Measurements from ENCODE around the gene IL1R2.
"Not testable (repeated sequence)": the region's sequence is repeated elsewhere in the genome, so short reads cannot be mapped to it uniquely, and the experiment has no call there.

The IL1R2 gene

GRCh38 chr2:102063941-102064678 is 72.3 kb downstream of the IL1R2 start:
- DNase-seq: no peak

- DNase-seq: no peak
Measured at GRCh38 chr2:102064679-102065674, 73.2 kb downstream of the IL1R2 start.

- DNase-seq: no peak
Measured at GRCh38 chr2:102065675-102066252, 74.0 kb downstream of the IL1R2 start.

GRCh38 chr2:102066554-102066953 is 74.8 kb downstream of the IL1R2 start:
- DNase-seq: no peak

- DNase-seq: not testable (repeated sequence)
Measured at GRCh38 chr2:102068126-102068525, 76.4 kb downstream of the IL1R2 start.

- DNase-seq: no peak
Measured at GRCh38 chr2:102069311-102069974, 77.7 kb downstream of the IL1R2 start.

- DNase-seq: no peak
Measured at GRCh38 chr2:102070058-102070642, 78.4 kb downstream of the IL1R2 start.

GRCh38 chr2:102072741-102073140 is 81.0 kb downstream of the IL1R2 start:
- no peak for DNase-seq

- DNase-seq: no peak
Measured at GRCh38 chr2:102073168-102073724, 81.5 kb downstream of the IL1R2 start.

- DNase-seq: no peak
Measured at GRCh38 chr2:102074152-102074783, 82.5 kb downstream of the IL1R2 start.

- DNase-seq: no peak
Measured at GRCh38 chr2:102075479-102075878, 83.7 kb downstream of the IL1R2 start.

- no peak for DNase-seq
Measured at GRCh38 chr2:102076512-102076911, 84.8 kb downstream of the IL1R2 start.
